ENCODE measurements around the gene KDM2A.
A peak's percentile ranks its signal among the peaks of the same experiment; 100 is the strongest.

The KDM2A gene

GRCh38 chr11:67238894-67239782 lies 120.1 kb downstream of the KDM2A start:
- Histone ChIP-seq H3K4me3 (ENCODE audit: extremely low read depth, insufficient read depth, low read length, poor library complexity, severe bottlenecking) (no peak overlapping the region), H3K27ac (ENCODE audit: low read depth, low read length, severe bottlenecking) (peak overlapping the region; percentile 89), H3K36me3 (ENCODE audit: control insufficient read depth, insufficient read depth, low read length) (peaks cover 25% of the 10 kb centered on the region), H3K9me3 (ENCODE audit: control insufficient read depth, low read length) (no peaks in the 10 kb centered on the region), H3K4me1 (ENCODE audit: control insufficient read depth, insufficient read depth, low read length, poor library complexity, severe bottlenecking) (peaks cover 18% of the 10 kb centered on the region)
- WGBS, 2 experiments (ENCODE audit: insufficient coverage in 2 of 2) = 41 to 43% methylated on average over 10 of the region's 10 CpGs

- peaks cover 18% of the 10 kb centered on the region for H3K4me1 ChIP-seq (ENCODE audit: control insufficient read depth, insufficient read depth, low read length, poor library complexity, severe bottlenecking)
- 0% methylated on average over 26 to 27 of the region's 31 CpGs for WGBS, 2 experiments (ENCODE audit: insufficient coverage in 2 of 2)
Measured at GRCh38 chr11:67239783-67240575, 120.9 kb downstream of the KDM2A start.

GRCh38 chr11:67240576-67241389 lies 121.7 kb downstream of the KDM2A start:
- Histone ChIP-seq H3K4me1 (ENCODE audit: control insufficient read depth, insufficient read depth, low read length, poor library complexity, severe bottlenecking) (peaks cover 18% of the 10 kb centered on the region), H3K36me3 (ENCODE audit: control insufficient read depth, insufficient read depth, low read length) (peaks cover 41% of the 10 kb centered on the region), H3K27ac (ENCODE audit: low read depth, low read length, severe bottlenecking) (peak overlapping the region; percentile 99), H3K4me3 (ENCODE audit: extremely low read depth, insufficient read depth, low read length, poor library complexity, severe bottlenecking) (peak overlapping the region; percentile 83), H3K9me3 (ENCODE audit: control insufficient read depth, low read length) (no peaks in the 10 kb centered on the region)
- 0% methylated on average over 2 to 5 of the region's 16 CpGs for WGBS, 2 experiments (ENCODE audit: insufficient coverage in 2 of 2)

More at GRCh38 chr11:67239783-67240575, 120.9 kb downstream of the KDM2A start:
- Histone ChIP-seq H3K36me3 (ENCODE audit: control insufficient read depth, insufficient read depth, low read length) (peaks cover 33% of the 10 kb centered on the region), H3K4me3 (ENCODE audit: extremely low read depth, insufficient read depth, low read length, poor library complexity, severe bottlenecking) (peak overlapping the region; percentile 83), H3K9me3 (ENCODE audit: control insufficient read depth, low read length) (no peaks in the 10 kb centered on the region), H3K27ac (ENCODE audit: low read depth, low read length, severe bottlenecking) (peak overlapping the region; percentile 99)

- peak overlapping the region; percentile 83 for H3K4me3 ChIP-seq (ENCODE audit: extremely low read depth, insufficient read depth, low read length, poor library complexity, severe bottlenecking)
- no peak overlapping the region for H3K27ac ChIP-seq (ENCODE audit: low read depth, low read length, severe bottlenecking)
- H3K4me1 ChIP-seq (ENCODE audit: control insufficient read depth, insufficient read depth, low read length, poor library complexity, severe bottlenecking) = peaks cover 18% of the 10 kb centered on the region
- 86 to 100% methylated on average over 1 of the region's 1 CpG for WGBS, 2 experiments (ENCODE audit: insufficient coverage in 2 of 2)
- peaks cover 55% of the 10 kb centered on the region for H3K36me3 ChIP-seq (ENCODE audit: control insufficient read depth, insufficient read depth, low read length)
- no peaks in the 10 kb centered on the region for H3K9me3 ChIP-seq (ENCODE audit: control insufficient read depth, low read length)
Measured at GRCh38 chr11:67242548-67242947, 123.5 kb downstream of the KDM2A start.

GRCh38 chr11:67243051-67243450 lies 124.0 kb downstream of the KDM2A start:
- Histone ChIP-seq H3K27ac (ENCODE audit: low read depth, low read length, severe bottlenecking) (no peak overlapping the region), H3K9me3 (ENCODE audit: control insufficient read depth, low read length) (no peaks in the 10 kb centered on the region), H3K4me1 (ENCODE audit: control insufficient read depth, insufficient read depth, low read length, poor library complexity, severe bottlenecking) (peaks cover 16% of the 10 kb centered on the region), H3K36me3 (ENCODE audit: control insufficient read depth, insufficient read depth, low read length) (peaks cover 60% of the 10 kb centered on the region), H3K4me3 (ENCODE audit: extremely low read depth, insufficient read depth, low read length, poor library complexity, severe bottlenecking) (no peak overlapping the region)
- 100% methylated on average over 1 of the region's 2 CpGs for WGBS, 2 experiments (ENCODE audit: insufficient coverage in 2 of 2)

GRCh38 chr11:67245046-67245445 lies 126.0 kb downstream of the KDM2A start:
- peaks cover 79% of the 10 kb centered on the region for H3K36me3 ChIP-seq (ENCODE audit: control insufficient read depth, insufficient read depth, low read length)
- no peaks in the 10 kb centered on the region for H3K4me1 ChIP-seq (ENCODE audit: control insufficient read depth, insufficient read depth, low read length, poor library complexity, severe bottlenecking)
- 97 to 100% methylated on average over 4 to 11 of the region's 11 CpGs for WGBS, 2 experiments (ENCODE audit: insufficient coverage in 2 of 2)

GRCh38 chr11:67247946-67248550 lies 129.0 kb downstream of the KDM2A start:
- Histone ChIP-seq H3K9me3 (ENCODE audit: control insufficient read depth, low read length) (no peaks in the 10 kb centered on the region), H3K4me1 (ENCODE audit: control insufficient read depth, insufficient read depth, low read length, poor library complexity, severe bottlenecking) (no peaks in the 10 kb centered on the region), H3K4me3 (ENCODE audit: extremely low read depth, insufficient read depth, low read length, poor library complexity, severe bottlenecking) (no peak overlapping the region), H3K27ac (ENCODE audit: low read depth, low read length, severe bottlenecking) (no peak overlapping the region), H3K36me3 (ENCODE audit: control insufficient read depth, insufficient read depth, low read length) (peaks cover 99% of the 10 kb centered on the region)
- WGBS, 2 experiments (ENCODE audit: insufficient coverage in 2 of 2) = 92 to 100% methylated on average over 4 to 5 of the region's 5 CpGs

More at GRCh38 chr11:67245046-67245445, 126.0 kb downstream of the KDM2A start:
- Histone ChIP-seq H3K9me3 (ENCODE audit: control insufficient read depth, low read length) (no peaks in the 10 kb centered on the region), H3K4me3 (ENCODE audit: extremely low read depth, insufficient read depth, low read length, poor library complexity, severe bottlenecking) (no peak overlapping the region), H3K27ac (ENCODE audit: low read depth, low read length, severe bottlenecking) (no peak overlapping the region)

- Histone ChIP-seq H3K9me3 (ENCODE audit: control insufficient read depth, low read length) (no peaks in the 10 kb centered on the region), H3K36me3 (ENCODE audit: control insufficient read depth, insufficient read depth, low read length) (peaks cover 99% of the 10 kb centered on the region), H3K4me3 (ENCODE audit: extremely low read depth, insufficient read depth, low read length, poor library complexity, severe bottlenecking) (no peak overlapping the region), H3K27ac (ENCODE audit: low read depth, low read length, severe bottlenecking) (no peak overlapping the region), H3K4me1 (ENCODE audit: control insufficient read depth, insufficient read depth, low read length, poor library complexity, severe bottlenecking) (no peaks in the 10 kb centered on the region)
Measured at GRCh38 chr11:67248653-67249052, 129.6 kb downstream of the KDM2A start.

- peaks cover 99% of the 10 kb centered on the region for H3K36me3 ChIP-seq (ENCODE audit: control insufficient read depth, insufficient read depth, low read length)
Measured at GRCh38 chr11:67250059-67251043, 131.3 kb downstream of the KDM2A start.

More at GRCh38 chr11:67250059-67251043, 131.3 kb downstream of the KDM2A start:
- Histone ChIP-seq H3K4me3 (ENCODE audit: extremely low read depth, insufficient read depth, low read length, poor library complexity, severe bottlenecking) (no peak overlapping the region), H3K9me3 (ENCODE audit: control insufficient read depth, low read length) (no peaks in the 10 kb centered on the region), H3K27ac (ENCODE audit: low read depth, low read length, severe bottlenecking) (no peak overlapping the region), H3K4me1 (ENCODE audit: control insufficient read depth, insufficient read depth, low read length, poor library complexity, severe bottlenecking) (no peaks in the 10 kb centered on the region)
- WGBS, 2 experiments (ENCODE audit: insufficient coverage in 2 of 2) = 95 to 97% methylated on average over 29 to 35 of the region's 37 CpGs

Measured in mesodermal cell (in vitro differentiated cells).